Astrocyte (in vitro differentiated cells and primary cell): ENCODE data around the gene CHRNB2. TPM values are rescaled to one million over a fixed set of nuclear protein-coding genes. Genes with fewer than 3 reads are reported as not detected.

Experiments used
- DNase-seq: peaks from one replicate; pipeline ENCODE4 v3.0.0-alpha.2; 2010; ENCODE audit warnings: low read depth
- FAIRE-seq: peaks from 2 replicates; lab custom pipeline; 2011; peaks lifted over from hg19 to GRCh38; lab: Jason Lieb, UNC
- H2AFZ ChIP-seq: 2 replicates; pipeline ENCODE4 v1.6.0; 2012; ENCODE audit warnings: low read depth, low read length, inconsistent platforms
- H3K27ac ChIP-seq: 2 replicates; pipeline ENCODE4 v1.5.1; 2011; ENCODE audit warnings: low read depth, low read length, inconsistent platforms
- H3K27me3 ChIP-seq: 2 replicates; pipeline ENCODE4 v1.6.0; 2011; ENCODE audit warnings: low read length, inconsistent platforms; ENCODE audit not compliant: insufficient read depth
- H3K36me3 ChIP-seq: 2 replicates; pipeline ENCODE4 v1.5.1; 2011; ENCODE audit warnings: low read length, inconsistent platforms; ENCODE audit not compliant: insufficient read depth
- H3K4me1 ChIP-seq: 2 replicates; pipeline ENCODE4 v1.5.1; 2011; ENCODE audit warnings: low read length, inconsistent platforms; ENCODE audit not compliant: insufficient read depth
- H3K4me2 ChIP-seq: 2 replicates; pipeline ENCODE4 v1.6.0; 2012; ENCODE audit warnings: low read length, inconsistent platforms
- H3K4me3 ChIP-seq: 2 replicates; pipeline ENCODE4 v1.5.1; 2011; ENCODE audit warnings: low read depth, mild to moderate bottlenecking, low read length, inconsistent platforms; ENCODE audit not compliant: insufficient read depth
- H3K79me2 ChIP-seq: 2 replicates; pipeline ENCODE4 v1.6.0; 2012; ENCODE audit warnings: mild to moderate bottlenecking, low read length, inconsistent platforms; ENCODE audit not compliant: insufficient read depth
- H3K9ac ChIP-seq: 2 replicates; pipeline ENCODE4 v1.6.0; 2012; ENCODE audit warnings: mild to moderate bottlenecking, low read length, inconsistent platforms
- H3K9me3 ChIP-seq: 2 replicates; pipeline ENCODE4 v1.5.1; 2012; ENCODE audit warnings: low read depth, mild to moderate bottlenecking, low read length, inconsistent platforms; ENCODE audit not compliant: insufficient read depth
- H4K20me1 ChIP-seq: 2 replicates; pipeline ENCODE4 v1.6.0; 2012; ENCODE audit warnings: low read length, inconsistent platforms; ENCODE audit not compliant: insufficient read depth
- H3K27ac Mint-ChIP-seq: one replicate; pipeline ENCODE4 v1.8.0; 2021; ENCODE audit warnings: mild to moderate bottlenecking, mixed read lengths; ENCODE audit not compliant: unreplicated experiment
- H3K27me3 Mint-ChIP-seq: one replicate; pipeline ENCODE4 v1.8.0; 2021; ENCODE audit warnings: low read depth, mixed read lengths; ENCODE audit not compliant: unreplicated experiment
- H3K36me3 Mint-ChIP-seq: one replicate; pipeline ENCODE4 v1.8.0; 2021; ENCODE audit warnings: low read depth, mixed read lengths; ENCODE audit not compliant: unreplicated experiment
- H3K4me1 Mint-ChIP-seq: one replicate; pipeline ENCODE4 v1.8.0; 2021; ENCODE audit warnings: low read depth, mixed read lengths; ENCODE audit not compliant: unreplicated experiment
- H3K4me3 Mint-ChIP-seq: one replicate; pipeline ENCODE4 v1.8.0; 2021; ENCODE audit warnings: mild to moderate bottlenecking, moderate library complexity, mixed read lengths; ENCODE audit not compliant: unreplicated experiment
- H3K9me3 Mint-ChIP-seq: one replicate; pipeline ENCODE4 v1.8.0; 2021; ENCODE audit warnings: mild to moderate bottlenecking, mixed read lengths; ENCODE audit not compliant: unreplicated experiment
- EZH2 ChIP-seq: IDR thresholded peaks from 2 replicates; pipeline ENCODE4 v1.6.1; 2012; ENCODE audit warnings: mild to moderate bottlenecking, low read length, inconsistent platforms; ENCODE audit not compliant: insufficient read depth
- total RNA-seq: library from RNA; stranded (reverse); gene quantifications from 2 replicates; pipeline ENCODE4 v1.2.1, GENCODE V29; 2021
- TF ChIP-seq, protein P1 (sequence below): IDR thresholded peaks from 2 replicates; pipeline ENCODE4 v1.5.1; 2011; ENCODE audit warnings: low read depth, mild to moderate bottlenecking, inconsistent platforms, low read length, moderate library complexity; ENCODE audit not compliant: insufficient read depth

Gene CHRNB2
- total RNA-seq, 1 donor from 2014 or later: 0.20 TPM

DNA sequence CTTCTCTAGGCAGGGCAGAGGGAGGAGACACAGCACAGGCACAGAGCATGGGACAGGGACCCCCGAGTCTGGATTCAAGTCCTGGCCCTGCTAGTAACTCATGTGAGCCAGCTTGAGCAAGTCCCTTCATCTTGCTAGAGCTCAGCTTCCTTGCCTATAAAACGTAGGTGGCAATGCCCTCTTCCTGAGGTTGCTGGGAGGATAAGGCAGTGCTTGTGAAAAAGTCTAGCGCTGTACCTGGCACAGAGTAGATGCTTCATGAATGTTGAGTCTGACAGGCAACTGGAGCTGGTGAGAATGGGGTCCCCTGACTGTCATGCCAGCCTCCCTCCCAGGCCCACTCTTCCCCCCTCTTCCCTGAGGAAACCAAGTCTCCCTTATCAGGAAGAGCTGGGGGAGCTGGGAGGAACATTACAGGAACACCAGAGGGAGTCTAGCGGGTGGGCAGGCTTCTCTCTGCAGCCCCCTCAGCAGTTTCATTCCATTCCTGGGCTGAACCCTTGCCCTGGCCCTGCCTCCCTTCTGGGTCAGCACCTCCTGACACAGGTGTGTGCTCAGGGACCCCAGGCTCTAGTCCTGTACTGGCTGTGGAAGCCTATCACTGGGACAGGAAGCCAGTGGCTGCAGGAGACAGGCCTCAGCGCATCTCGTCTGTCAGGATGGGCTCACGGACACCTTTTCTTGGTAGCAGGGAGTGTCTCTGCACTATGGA is 9.9 kb downstream of the CHRNB2 start:
- no peaks in the 10 kb centered on the region for H3K9me3 Mint-ChIP-seq
- Histone ChIP-seq H3K9me3 (no peaks in the 10 kb centered on the region), H3K27ac (no peak overlapping the region)

GRCh38 chr1:154578058-154578418 is 10.5 kb downstream of the CHRNB2 start:
- peaks cover 3% of the 10 kb centered on the region for H3K27me3 ChIP-seq
- Mint-ChIP-seq H3K4me3 (no peak overlapping the region), H3K9me3 (no peaks in the 10 kb centered on the region), H3K36me3 (peaks cover 39% of the 10 kb centered on the region), H3K4me1 (peaks cover 21% of the 10 kb centered on the region), H3K27ac (no peak overlapping the region), H3K27me3 (no peaks in the 10 kb centered on the region)
- H3K27ac ChIP-seq: no peak overlapping the region
- H3K4me3 ChIP-seq: no peak overlapping the region
- no peaks in the 10 kb centered on the region for H3K4me1 ChIP-seq
- H3K9ac ChIP-seq: no peak overlapping the region
- no peak overlapping the region for H3K4me2 ChIP-seq
- DNase-seq (no peak), FAIRE-seq (no peak)
- TF ChIP-seq, protein P1, sequence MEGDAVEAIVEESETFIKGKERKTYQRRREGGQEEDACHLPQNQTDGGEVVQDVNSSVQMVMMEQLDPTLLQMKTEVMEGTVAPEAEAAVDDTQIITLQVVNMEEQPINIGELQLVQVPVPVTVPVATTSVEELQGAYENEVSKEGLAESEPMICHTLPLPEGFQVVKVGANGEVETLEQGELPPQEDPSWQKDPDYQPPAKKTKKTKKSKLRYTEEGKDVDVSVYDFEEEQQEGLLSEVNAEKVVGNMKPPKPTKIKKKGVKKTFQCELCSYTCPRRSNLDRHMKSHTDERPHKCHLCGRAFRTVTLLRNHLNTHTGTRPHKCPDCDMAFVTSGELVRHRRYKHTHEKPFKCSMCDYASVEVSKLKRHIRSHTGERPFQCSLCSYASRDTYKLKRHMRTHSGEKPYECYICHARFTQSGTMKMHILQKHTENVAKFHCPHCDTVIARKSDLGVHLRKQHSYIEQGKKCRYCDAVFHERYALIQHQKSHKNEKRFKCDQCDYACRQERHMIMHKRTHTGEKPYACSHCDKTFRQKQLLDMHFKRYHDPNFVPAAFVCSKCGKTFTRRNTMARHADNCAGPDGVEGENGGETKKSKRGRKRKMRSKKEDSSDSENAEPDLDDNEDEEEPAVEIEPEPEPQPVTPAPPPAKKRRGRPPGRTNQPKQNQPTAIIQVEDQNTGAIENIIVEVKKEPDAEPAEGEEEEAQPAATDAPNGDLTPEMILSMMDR: no peak
- no peak for TF ChIP-seq EZH2
- no peak overlapping the region for H2AFZ ChIP-seq
- H3K9me3 ChIP-seq: no peaks in the 10 kb centered on the region
- no peaks in the 10 kb centered on the region for H3K79me2 ChIP-seq
- H4K20me1 ChIP-seq: peaks cover 45% of the 10 kb centered on the region
- peaks cover 35% of the 10 kb centered on the region for H3K36me3 ChIP-seq

More for the DNA sequence above, 9.9 kb downstream of the CHRNB2 start:
- H2AFZ ChIP-seq: no peak overlapping the region
- Mint-ChIP-seq H3K4me1 (peaks cover 15% of the 10 kb centered on the region), H3K4me3 (no peak overlapping the region), H3K27me3 (no peaks in the 10 kb centered on the region), H3K27ac (no peak overlapping the region), H3K36me3 (peaks cover 39% of the 10 kb centered on the region)
- no peak for FAIRE-seq
- H3K4me3 ChIP-seq: no peak overlapping the region
- no peak overlapping the region for H3K9ac ChIP-seq
- H3K4me1 ChIP-seq: no peaks in the 10 kb centered on the region
- DNase-seq: no peak
- TF ChIP-seq, protein P1: no peak
- no peak for TF ChIP-seq EZH2
- no peaks in the 10 kb centered on the region for H3K79me2 ChIP-seq
- peaks cover 29% of the 10 kb centered on the region for H3K36me3 ChIP-seq
- H3K4me2 ChIP-seq: no peak overlapping the region
- peaks cover 3% of the 10 kb centered on the region for H3K27me3 ChIP-seq
- H4K20me1 ChIP-seq: peaks cover 40% of the 10 kb centered on the region

GRCh38 chr1:154579374-154579773 is 11.8 kb downstream of the CHRNB2 start:
- Histone ChIP-seq H3K4me2 (no peak overlapping the region), H4K20me1 (peaks cover 54% of the 10 kb centered on the region), H2AFZ (no peak overlapping the region), H3K4me3 (no peak overlapping the region), H3K4me1 (no peaks in the 10 kb centered on the region), H3K27me3 (no peaks in the 10 kb centered on the region), H3K9ac (no peak overlapping the region), H3K27ac (no peak overlapping the region), H3K36me3 (peaks cover 48% of the 10 kb centered on the region), H3K9me3 (no peaks in the 10 kb centered on the region), H3K79me2 (no peaks in the 10 kb centered on the region)
- H3K4me3 Mint-ChIP-seq: no peak overlapping the region
- H3K27ac Mint-ChIP-seq: no peak overlapping the region
- H3K36me3 Mint-ChIP-seq: peaks cover 51% of the 10 kb centered on the region
- TF ChIP-seq, protein P1: no peak
- TF ChIP-seq EZH2: no peak
- H3K4me1 Mint-ChIP-seq: peaks cover 32% of the 10 kb centered on the region
- DNase-seq: no peak
- no peak for FAIRE-seq
- no peaks in the 10 kb centered on the region for H3K27me3 Mint-ChIP-seq
- H3K9me3 Mint-ChIP-seq: no peaks in the 10 kb centered on the region
